RCC 7860 (cell line): Measurements from ENCODE around the gene BCL2L1.
"Not testable (repeated sequence)": the region's sequence is repeated elsewhere in the genome, so short reads cannot be mapped to it uniquely, and the experiment has no call there.

Source experiments
- DNase-seq: peaks from one replicate; pipeline ENCODE4 v3.0.0-alpha.2; 2015; ENCODE audit warnings: low spot score
- FAIRE-seq: peaks from 2 replicates; lab custom pipeline; 2012; peaks lifted over from hg19 to GRCh38; lab: Jason Lieb, UNC

Gene BCL2L1

GRCh38 chr20:31722257-31723068, at the start of gene BCL2L1:
BCL2L1 (minus strand) TSS chr20:31722868; CDS start chr20:31722218, 650 bp downstream.
- DNase-seq (peak; percentile 82), FAIRE-seq (no peak)

- DNase-seq = no peak
- no peak for FAIRE-seq
Observed at GRCh38 chr20:31770243-31770642, 47.6 kb upstream of the BCL2L1 start.

GRCh38 chr20:31769681-31770080, 47.0 kb upstream of the BCL2L1 start:
- DNase-seq (no peak), FAIRE-seq (no peak)

GRCh38 chr20:31767805-31768204, 45.1 kb upstream of the BCL2L1 start:
- DNase-seq (no peak), FAIRE-seq (no peak)

- FAIRE-seq (no peak), DNase-seq (no peak)
Observed at GRCh38 chr20:31764641-31765305, 42.1 kb upstream of the BCL2L1 start.

- DNase-seq = no peak
- no peak for FAIRE-seq
Observed at GRCh38 chr20:31760519-31761240, 38.0 kb upstream of the BCL2L1 start.

GRCh38 chr20:31759836-31760518, 37.3 kb upstream of the BCL2L1 start:
- DNase-seq (no peak), FAIRE-seq (no peak)

GRCh38 chr20:31758991-31759390, 36.3 kb upstream of the BCL2L1 start:
- FAIRE-seq (no peak), DNase-seq (no peak)

- no peak for DNase-seq
- FAIRE-seq = no peak
Observed at GRCh38 chr20:31758521-31758920, 35.9 kb upstream of the BCL2L1 start.

- FAIRE-seq = no peak
- DNase-seq = no peak
Observed at GRCh38 chr20:31757254-31757653, 34.6 kb upstream of the BCL2L1 start.

- FAIRE-seq = no peak
- no peak for DNase-seq
Observed at GRCh38 chr20:31751126-31751525, 28.5 kb upstream of the BCL2L1 start.

- DNase-seq = no peak
- FAIRE-seq = no peak
Observed at GRCh38 chr20:31749223-31749622, 26.6 kb upstream of the BCL2L1 start.

GRCh38 chr20:31747640-31748039, 25.0 kb upstream of the BCL2L1 start:
- FAIRE-seq = no peak
- no peak for DNase-seq

- not testable (repeated sequence) for DNase-seq, FAIRE-seq
Observed at GRCh38 chr20:31747028-31747427, 24.4 kb upstream of the BCL2L1 start.

GRCh38 chr20:31746068-31746878, 23.6 kb upstream of the BCL2L1 start:
- DNase-seq (no peak), FAIRE-seq (no peak)

GRCh38 chr20:31740656-31741323, 18.1 kb upstream of the BCL2L1 start:
- FAIRE-seq (no peak), DNase-seq (no peak)

GRCh38 chr20:31740208-31740607, 17.5 kb upstream of the BCL2L1 start:
- FAIRE-seq (no peak), DNase-seq (peak; percentile 39)

- DNase-seq (no peak), FAIRE-seq (no peak)
Observed at GRCh38 chr20:31739550-31739977, 16.9 kb upstream of the BCL2L1 start.

- FAIRE-seq = peak; percentile 87
Observed at GRCh38 chr20:31738729-31739549, 16.3 kb upstream of the BCL2L1 start, which contains the start of gene TPX2. TPX2 (plus strand) TSS chr20:31739290; CDS start chr20:31757477, 18,187 bp downstream.

More at GRCh38 chr20:31738729-31739549, 16.3 kb upstream of the BCL2L1 start, which contains the start of gene TPX2:
- DNase-seq = peak; percentile 97
